ENCODE results near the gene SPANXN4.

SPANXN4 gene, protein sequence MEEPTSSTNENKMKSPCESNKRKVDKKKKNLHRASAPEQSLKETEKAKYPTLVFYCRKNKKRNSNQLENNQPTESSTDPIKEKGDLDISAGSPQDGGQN

DNA sequence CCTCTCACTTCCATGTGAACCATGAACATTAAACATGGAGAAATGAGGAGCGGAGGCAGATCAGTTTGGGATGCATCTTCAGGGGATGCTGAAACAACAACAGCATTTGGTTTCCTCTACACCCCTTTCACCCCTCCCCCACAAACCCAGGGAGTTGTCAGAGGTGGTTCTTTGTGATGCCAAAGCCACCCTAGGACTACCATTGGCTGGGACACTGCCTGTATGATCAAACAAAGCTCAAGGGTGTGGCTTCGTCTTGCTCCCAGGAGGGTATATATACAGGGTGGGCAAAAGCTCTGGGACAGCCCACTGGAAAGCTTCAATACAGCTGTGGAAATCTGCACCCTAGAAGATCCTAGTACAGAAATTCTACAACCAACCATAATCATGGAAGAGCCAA, at the start of gene SPANXN4:
Gene SPANXN4, plus strand, starts transcription at position 301 of the 400 bp plus-strand sequence. Its CDS starts 87 bp downstream, at position 388.
- no peak for ATAC-seq
- TF ChIP-seq ZNF8 (CRISPR knock-in tag; IDR thresholded peaks at IDR 0.05) (no peak), SNAI2 (CRISPR knock-in tag; IDR thresholded peaks at IDR 0.05) (no peak), GLIS3 (CRISPR knock-in tag; IDR thresholded peaks at IDR 0.05) (no peak), ZC3H10 (CRISPR knock-in tag; IDR thresholded peaks at IDR 0.05) (no peak), ZNF70 (CRISPR knock-in tag; IDR thresholded peaks at IDR 0.05) (no peak), RARB (CRISPR knock-in tag; IDR thresholded peaks at IDR 0.05) (no peak), ESRRG (CRISPR knock-in tag; IDR thresholded peaks at IDR 0.05) (no peak)
- TF ChIP-seq, protein P1, sequence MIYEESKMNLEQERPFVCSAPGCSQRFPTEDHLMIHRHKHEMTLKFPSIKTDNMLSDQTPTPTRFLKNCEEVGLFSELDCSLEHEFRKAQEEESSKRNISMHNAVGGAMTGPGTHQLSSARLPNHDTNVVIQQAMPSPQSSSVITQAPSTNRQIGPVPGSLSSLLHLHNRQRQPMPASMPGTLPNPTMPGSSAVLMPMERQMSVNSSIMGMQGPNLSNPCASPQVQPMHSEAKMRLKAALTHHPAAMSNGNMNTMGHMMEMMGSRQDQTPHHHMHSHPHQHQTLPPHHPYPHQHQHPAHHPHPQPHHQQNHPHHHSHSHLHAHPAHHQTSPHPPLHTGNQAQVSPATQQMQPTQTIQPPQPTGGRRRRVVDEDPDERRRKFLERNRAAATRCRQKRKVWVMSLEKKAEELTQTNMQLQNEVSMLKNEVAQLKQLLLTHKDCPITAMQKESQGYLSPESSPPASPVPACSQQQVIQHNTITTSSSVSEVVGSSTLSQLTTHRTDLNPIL (CRISPR knock-in tag; IDR thresholded peaks at IDR 0.05; ENCODE audit: low read depth): no peak
- TF ChIP-seq, protein P2, sequence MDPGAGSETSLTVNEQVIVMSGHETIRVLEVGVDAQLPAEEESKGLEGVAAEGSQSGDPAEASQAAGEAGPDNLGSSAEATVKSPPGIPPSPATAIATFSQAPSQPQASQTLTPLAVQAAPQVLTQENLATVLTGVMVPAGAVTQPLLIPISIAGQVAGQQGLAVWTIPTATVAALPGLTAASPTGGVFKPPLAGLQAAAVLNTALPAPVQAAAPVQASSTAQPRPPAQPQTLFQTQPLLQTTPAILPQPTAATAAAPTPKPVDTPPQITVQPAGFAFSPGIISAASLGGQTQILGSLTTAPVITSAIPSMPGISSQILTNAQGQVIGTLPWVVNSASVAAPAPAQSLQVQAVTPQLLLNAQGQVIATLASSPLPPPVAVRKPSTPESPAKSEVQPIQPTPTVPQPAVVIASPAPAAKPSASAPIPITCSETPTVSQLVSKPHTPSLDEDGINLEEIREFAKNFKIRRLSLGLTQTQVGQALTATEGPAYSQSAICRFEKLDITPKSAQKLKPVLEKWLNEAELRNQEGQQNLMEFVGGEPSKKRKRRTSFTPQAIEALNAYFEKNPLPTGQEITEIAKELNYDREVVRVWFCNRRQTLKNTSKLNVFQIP (CRISPR knock-in tag; IDR thresholded peaks at IDR 0.05; ENCODE audit: borderline replicate concordance, low read depth): no peak

DNA sequence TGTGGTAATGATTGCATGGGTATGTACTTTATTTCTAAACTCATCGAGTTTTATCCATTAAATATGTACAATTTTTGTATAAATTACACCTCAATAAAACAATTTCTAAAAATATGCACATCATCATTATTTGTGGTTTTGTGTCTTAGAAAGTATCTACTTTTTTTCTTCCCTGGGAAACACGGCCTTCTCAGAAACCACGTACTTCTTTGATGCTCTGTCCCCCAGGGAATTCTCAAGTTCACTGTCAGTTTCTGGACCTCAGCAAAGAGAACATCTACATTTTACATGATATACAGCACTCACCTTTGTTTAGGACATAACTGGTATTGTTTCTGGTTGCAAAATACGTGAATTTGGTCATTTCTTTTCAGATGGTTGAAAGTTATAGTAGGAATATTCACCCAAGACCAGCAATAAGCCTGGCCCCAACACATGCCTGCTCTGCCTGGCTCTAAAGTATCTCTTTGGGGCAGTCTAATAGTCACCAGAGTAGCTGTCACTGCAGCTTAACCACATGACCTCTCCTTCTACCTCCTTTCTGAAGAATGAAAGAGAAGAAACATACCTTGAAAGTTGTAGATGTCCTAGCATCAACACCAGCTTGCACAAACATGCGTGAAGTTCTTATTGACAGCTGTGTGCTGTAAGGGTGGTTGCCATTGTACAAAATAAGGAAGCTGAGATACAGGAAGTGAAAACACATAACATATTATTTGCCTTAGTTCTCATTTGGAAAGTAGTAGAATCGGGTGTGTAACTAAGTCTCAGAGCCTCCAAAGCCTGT, 48.4 kb upstream of the SPANXN4 start:
- ATAC-seq: no peak
- TF ChIP-seq TOX (CRISPR knock-in tag; IDR thresholded peaks at IDR 0.05; ENCODE audit: borderline replicate concordance): no peak
- no peak for TF ChIP-seq ZFP3 (CRISPR knock-in tag; IDR thresholded peaks at IDR 0.05)
- no peak for TF ChIP-seq ZNF8 (CRISPR knock-in tag; IDR thresholded peaks at IDR 0.05)
- no peak for TF ChIP-seq OSR1 (CRISPR knock-in tag; IDR thresholded peaks at IDR 0.05)
- TF ChIP-seq, protein P3, sequence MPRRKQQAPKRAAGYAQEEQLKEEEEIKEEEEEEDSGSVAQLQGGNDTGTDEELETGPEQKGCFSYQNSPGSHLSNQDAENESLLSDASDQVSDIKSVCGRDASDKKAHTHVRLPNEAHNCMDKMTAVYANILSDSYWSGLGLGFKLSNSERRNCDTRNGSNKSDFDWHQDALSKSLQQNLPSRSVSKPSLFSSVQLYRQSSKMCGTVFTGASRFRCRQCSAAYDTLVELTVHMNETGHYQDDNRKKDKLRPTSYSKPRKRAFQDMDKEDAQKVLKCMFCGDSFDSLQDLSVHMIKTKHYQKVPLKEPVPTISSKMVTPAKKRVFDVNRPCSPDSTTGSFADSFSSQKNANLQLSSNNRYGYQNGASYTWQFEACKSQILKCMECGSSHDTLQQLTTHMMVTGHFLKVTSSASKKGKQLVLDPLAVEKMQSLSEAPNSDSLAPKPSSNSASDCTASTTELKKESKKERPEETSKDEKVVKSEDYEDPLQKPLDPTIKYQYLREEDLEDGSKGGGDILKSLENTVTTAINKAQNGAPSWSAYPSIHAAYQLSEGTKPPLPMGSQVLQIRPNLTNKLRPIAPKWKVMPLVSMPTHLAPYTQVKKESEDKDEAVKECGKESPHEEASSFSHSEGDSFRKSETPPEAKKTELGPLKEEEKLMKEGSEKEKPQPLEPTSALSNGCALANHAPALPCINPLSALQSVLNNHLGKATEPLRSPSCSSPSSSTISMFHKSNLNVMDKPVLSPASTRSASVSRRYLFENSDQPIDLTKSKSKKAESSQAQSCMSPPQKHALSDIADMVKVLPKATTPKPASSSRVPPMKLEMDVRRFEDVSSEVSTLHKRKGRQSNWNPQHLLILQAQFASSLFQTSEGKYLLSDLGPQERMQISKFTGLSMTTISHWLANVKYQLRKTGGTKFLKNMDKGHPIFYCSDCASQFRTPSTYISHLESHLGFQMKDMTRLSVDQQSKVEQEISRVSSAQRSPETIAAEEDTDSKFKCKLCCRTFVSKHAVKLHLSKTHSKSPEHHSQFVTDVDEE (CRISPR knock-in tag; IDR thresholded peaks at IDR 0.05): no peak
- TF ChIP-seq PPARA (CRISPR knock-in tag; IDR thresholded peaks at IDR 0.05; ENCODE audit: borderline replicate concordance): no peak
- no peak for TF ChIP-seq ZNF70 (CRISPR knock-in tag; IDR thresholded peaks at IDR 0.05)
- no peak for TF ChIP-seq ESRRG (CRISPR knock-in tag; IDR thresholded peaks at IDR 0.05)

DNA sequence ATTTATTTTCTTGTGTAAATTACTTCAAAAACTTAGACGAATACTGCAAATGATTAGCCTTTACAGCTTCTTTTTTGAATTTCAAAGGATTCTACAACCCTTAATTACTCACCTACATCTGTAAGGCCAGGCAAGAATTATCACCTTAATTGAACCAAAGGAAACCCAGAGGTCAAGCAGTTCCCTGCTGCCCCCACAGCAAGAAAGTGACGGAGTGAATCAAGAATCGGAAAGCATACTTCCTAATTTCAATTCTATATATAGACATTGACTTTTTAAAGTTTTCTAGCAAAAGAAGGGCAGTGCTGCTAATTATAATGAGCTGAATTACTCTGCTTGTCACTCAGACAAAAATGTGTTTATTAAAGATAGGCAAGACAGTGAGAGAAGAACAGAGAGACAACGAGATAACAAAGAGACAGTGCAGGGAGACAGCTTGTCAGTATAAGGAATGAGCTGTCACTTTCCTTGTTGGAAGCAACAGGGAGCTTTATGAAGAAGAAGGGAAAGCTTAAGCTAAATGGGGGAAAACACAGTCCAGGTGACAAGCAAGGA, 47.5 kb upstream of the SPANXN4 start:
- TF ChIP-seq, protein P1 (CRISPR knock-in tag; IDR thresholded peaks at IDR 0.05; ENCODE audit: low read depth): no peak
- TF ChIP-seq ISL1 (CRISPR knock-in tag; IDR thresholded peaks at IDR 0.05) (no peak), TCF4 (CRISPR knock-in tag; IDR thresholded peaks at IDR 0.05; ENCODE audit: borderline replicate concordance) (no peak), OSR1 (CRISPR knock-in tag; IDR thresholded peaks at IDR 0.05) (no peak), RARB (CRISPR knock-in tag; IDR thresholded peaks at IDR 0.05) (no peak), GLIS3 (CRISPR knock-in tag; IDR thresholded peaks at IDR 0.05) (no peak), ZNF8 (CRISPR knock-in tag; IDR thresholded peaks at IDR 0.05) (no peak), PPARA (CRISPR knock-in tag; IDR thresholded peaks at IDR 0.05; ENCODE audit: borderline replicate concordance) (no peak), ZFP30 (CRISPR knock-in tag; IDR thresholded peaks at IDR 0.05) (no peak)
- TF ChIP-seq, protein P4, sequence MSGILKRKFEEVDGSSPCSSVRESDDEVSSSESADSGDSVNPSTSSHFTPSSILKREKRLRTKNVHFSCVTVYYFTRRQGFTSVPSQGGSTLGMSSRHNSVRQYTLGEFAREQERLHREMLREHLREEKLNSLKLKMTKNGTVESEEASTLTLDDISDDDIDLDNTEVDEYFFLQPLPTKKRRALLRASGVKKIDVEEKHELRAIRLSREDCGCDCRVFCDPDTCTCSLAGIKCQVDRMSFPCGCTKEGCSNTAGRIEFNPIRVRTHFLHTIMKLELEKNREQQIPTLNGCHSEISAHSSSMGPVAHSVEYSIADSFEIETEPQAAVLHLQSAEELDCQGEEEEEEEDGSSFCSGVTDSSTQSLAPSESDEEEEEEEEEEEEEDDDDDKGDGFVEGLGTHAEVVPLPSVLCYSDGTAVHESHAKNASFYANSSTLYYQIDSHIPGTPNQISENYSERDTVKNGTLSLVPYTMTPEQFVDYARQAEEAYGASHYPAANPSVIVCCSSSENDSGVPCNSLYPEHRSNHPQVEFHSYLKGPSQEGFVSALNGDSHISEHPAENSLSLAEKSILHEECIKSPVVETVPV (CRISPR knock-in tag; IDR thresholded peaks at IDR 0.05): no peak
- TF ChIP-seq, protein P2 (CRISPR knock-in tag; IDR thresholded peaks at IDR 0.05; ENCODE audit: borderline replicate concordance, low read depth): no peak
- no peak for ATAC-seq
